Measurements from ENCODE around the gene SORCS1.

- TF ChIP-seq, protein P1, sequence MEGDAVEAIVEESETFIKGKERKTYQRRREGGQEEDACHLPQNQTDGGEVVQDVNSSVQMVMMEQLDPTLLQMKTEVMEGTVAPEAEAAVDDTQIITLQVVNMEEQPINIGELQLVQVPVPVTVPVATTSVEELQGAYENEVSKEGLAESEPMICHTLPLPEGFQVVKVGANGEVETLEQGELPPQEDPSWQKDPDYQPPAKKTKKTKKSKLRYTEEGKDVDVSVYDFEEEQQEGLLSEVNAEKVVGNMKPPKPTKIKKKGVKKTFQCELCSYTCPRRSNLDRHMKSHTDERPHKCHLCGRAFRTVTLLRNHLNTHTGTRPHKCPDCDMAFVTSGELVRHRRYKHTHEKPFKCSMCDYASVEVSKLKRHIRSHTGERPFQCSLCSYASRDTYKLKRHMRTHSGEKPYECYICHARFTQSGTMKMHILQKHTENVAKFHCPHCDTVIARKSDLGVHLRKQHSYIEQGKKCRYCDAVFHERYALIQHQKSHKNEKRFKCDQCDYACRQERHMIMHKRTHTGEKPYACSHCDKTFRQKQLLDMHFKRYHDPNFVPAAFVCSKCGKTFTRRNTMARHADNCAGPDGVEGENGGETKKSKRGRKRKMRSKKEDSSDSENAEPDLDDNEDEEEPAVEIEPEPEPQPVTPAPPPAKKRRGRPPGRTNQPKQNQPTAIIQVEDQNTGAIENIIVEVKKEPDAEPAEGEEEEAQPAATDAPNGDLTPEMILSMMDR (IDR thresholded peaks at IDR 0.05), result no peak
- TF ChIP-seq POLR2A (IDR thresholded peaks at IDR 0.05), result no peak
Measured at GRCh38 chr10:106661767-106662140, 502.8 kb downstream of the SORCS1 start.

Data from right lobe of liver (tissue), 4 donors.